GM21576 (cell line): Measurements from ENCODE around the gene ARHGAP27.

Experiments used
- ATAC-seq: cut with Tn5 transposase; IDR thresholded peaks from one replicate; pipeline ENCODE4 v1.9.1; 2021; ENCODE audit warnings: mild to moderate bottlenecking, moderate library complexity; ENCODE audit not compliant: unreplicated experiment

Gene ARHGAP27

DNA sequence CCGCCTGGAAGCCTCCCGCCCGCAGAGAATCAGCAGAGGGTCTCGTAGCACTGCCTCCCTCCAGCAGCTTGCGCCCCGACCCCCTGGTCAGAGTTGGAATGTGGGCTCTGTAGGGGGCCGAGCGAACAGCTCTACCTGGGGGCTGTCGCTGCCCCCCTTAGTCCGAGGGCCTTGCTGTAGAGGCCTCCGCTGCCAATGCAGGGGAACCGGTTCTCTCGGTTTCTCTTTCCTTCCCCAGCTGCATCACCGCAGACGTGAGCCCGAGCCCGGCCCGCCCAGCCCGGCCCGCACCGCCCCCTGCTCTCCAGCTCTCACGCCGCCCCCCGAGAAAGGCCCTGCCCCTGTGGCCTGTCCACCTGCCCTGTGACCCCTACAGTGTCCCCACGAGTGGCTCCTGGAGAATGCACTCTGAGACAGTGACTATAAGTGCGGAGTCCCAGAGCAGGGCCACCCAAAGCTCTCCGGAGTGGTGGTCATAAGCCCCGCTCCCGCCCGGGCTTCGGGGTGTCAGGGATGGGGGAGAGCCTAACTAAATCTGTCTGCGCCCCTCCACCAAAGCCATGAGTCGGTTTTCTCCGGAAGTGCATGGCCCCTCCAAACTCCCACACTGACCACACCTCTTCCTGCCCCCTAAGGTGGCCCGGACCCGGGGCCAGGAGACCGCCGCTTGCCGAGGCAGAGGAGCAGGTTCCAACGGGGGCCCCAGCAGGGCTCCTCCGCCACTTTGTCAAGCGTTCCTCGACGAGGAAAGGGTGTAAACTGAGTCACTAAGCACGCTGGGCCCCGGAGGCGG is 1.7 kb downstream of the ARHGAP27 start:
- ATAC-seq: peak; percentile 13

GRCh38 chr17:45430006-45430737 is 2.5 kb downstream of the ARHGAP27 start:
- no peak for ATAC-seq

- no peak for ATAC-seq
Observed at GRCh38 chr17:45429339-45430005, 3.2 kb downstream of the ARHGAP27 start.

DNA sequence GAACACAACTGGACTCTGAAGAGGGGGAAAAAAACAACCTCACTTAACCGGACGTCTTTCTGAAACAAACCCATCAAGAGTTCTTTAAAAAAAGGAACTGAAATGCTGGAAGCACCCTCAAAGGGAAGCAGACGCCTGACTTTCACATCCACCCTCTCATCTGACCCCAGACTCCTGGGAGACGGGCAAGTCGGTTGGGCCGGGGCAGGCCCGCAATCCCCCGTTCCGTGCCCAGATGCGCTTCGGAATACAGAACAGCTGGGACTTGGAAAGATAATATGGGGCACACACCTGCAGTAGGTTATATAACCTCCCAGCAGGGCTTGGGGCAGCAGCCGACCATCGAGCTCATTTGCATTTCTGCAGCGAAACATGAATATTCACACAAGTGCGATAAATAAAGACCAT is 3.7 kb downstream of the ARHGAP27 start:
- ATAC-seq: no peak

- peak; percentile 37 for ATAC-seq
Observed at GRCh38 chr17:45428050-45428617, 4.5 kb downstream of the ARHGAP27 start.

- ATAC-seq: no peak
Observed at GRCh38 chr17:45427181-45427835, 5.4 kb downstream of the ARHGAP27 start.

DNA sequence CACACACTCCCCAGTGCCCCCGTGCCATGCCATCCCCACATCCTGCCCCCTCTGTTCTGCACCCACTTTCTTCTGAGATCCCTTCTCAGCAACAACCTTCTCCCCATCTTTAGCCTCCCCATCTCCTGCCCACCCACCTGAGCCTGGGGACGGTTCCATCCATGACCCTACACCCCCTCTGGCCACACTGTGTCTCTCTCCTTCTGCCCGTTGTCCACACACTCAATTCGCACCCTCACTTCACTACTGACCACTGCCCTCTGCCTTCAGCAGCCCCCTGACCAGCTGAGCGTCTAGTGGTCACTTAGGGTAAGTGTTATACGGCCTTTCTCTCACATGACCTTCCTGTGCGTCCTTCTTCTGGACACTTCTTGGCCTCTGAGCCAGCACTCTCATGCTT is 6.1 kb downstream of the ARHGAP27 start:
- no peak for ATAC-seq

- no peak for ATAC-seq
Observed at GRCh38 chr17:45425984-45426413, 6.7 kb downstream of the ARHGAP27 start.

DNA sequence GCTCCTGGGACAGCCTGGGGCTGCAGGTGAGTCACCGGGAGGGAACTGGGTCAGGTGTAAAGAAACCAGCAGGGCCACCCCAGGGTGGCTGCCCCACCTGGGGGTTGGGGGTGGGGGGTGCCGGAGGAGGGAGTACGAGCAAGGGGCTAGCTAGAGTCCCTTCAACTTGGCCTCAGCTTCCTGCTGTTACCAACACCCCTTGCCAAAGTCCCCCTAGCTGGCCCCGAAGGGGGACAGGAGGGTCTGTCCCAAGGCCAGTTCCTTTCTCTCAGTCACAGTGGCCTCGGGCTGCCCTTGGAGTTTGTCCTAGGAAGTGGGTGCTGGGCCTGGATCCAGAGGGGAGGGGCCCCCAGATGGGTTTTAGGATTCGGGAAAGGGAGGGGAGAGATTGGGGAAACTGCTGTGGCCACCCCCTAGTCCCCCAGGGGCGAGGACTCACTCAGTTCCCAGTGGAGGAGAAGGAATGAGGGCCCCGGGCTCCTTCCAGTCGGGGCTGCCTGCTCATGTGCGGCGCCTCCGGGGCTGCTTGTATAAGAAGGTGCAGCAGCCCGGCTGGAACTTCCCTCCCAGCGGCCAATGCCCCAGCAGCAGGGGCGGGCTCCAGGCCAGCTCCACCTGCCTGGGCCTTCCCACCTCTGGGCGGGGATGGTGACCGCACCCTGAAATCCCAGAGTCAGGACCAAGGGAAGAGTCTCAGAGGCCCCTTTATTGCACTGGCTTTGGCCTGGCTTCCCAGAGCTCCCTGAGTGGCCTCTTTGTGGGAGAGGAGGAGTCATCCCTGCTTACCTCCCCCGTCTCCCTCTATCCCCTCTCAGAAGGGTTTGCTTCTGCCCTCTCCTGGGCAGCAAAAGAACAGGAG is 7.3 kb downstream of the ARHGAP27 start:
- ATAC-seq: no peak

- ATAC-seq: no peak
Observed at GRCh38 chr17:45424769-45425124, 7.9 kb downstream of the ARHGAP27 start.

- ATAC-seq: no peak
Observed at GRCh38 chr17:45423975-45424335, 8.7 kb downstream of the ARHGAP27 start.

GRCh38 chr17:45423304-45423974 is 9.2 kb downstream of the ARHGAP27 start:
- no peak for ATAC-seq

- no peak for ATAC-seq
Observed at GRCh38 chr17:45414990-45415881, 17.4 kb downstream of the ARHGAP27 start.

DNA sequence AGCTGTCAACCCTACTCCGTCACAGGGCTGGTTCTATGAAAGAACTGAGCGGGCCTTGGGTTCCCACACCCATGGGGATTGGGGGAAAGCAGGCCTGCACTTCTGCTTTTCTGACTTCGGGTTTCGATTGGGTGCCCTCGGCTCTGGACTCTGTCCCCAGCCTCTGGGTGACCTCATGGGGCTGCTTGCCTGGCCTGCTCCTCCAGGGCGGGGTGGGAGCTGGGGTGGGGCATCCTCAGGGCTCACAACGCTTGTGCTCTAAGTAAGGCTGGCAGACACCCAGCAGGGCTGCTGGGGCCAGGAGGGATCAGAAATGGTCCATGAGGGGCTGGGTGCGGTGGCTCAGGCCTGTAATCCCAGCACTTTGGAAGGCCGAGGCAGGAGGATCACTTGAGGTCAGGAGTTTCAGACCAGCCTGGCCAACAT is 19.2 kb downstream of the ARHGAP27 start:
- no peak for ATAC-seq

- ATAC-seq: no peak
Observed at GRCh38 chr17:45411348-45412105, 21.1 kb downstream of the ARHGAP27 start.

GRCh38 chr17:45410144-45411091 is 22.3 kb downstream of the ARHGAP27 start:
- no peak for ATAC-seq

- ATAC-seq: no peak
Observed at GRCh38 chr17:45409659-45410076, 23.0 kb downstream of the ARHGAP27 start.
